ENCODE measurements around the gene ELFN2.

- no peak for TF ChIP-seq CTCF (IDR thresholded peaks at IDR 0.05)
- no peak for TF ChIP-seq POLR2A (IDR thresholded peaks at IDR 0.05)
- TF ChIP-seq EP300 (IDR thresholded peaks at IDR 0.05), result no peak
Observed at GRCh38 chr22:37369483-37369882, 57.8 kb downstream of the ELFN2 start.

Data from tibial nerve (tissue), 4 donors.